ENCODE measurements around the gene CKS1B. TPM values are rescaled to one million over a fixed set of nuclear protein-coding genes. Genes with fewer than 3 reads are reported as not detected.

CKS1B gene
- total and polyA plus RNA-seq, 9 of the 15 experiments (the other 6 are each of a cell fraction or from before 2014, with no cell fraction given): 215 to 1,103 (median 460) TPM

- peak; percentile 26 for TF ChIP-seq HNRNPLL (IDR thresholded peaks at IDR 0.05; ENCODE audit: low read depth, low read length, poor library complexity, severe bottlenecking)
- TF ChIP-seq KLF16 (IDR thresholded peaks at IDR 0.05): peak; percentile 20; the same call in 1 of the 2 replicates
- no peak for TF ChIP-seq U2AF2 (optimal IDR thresholded peaks at IDR 0.05; ENCODE audit: low read depth, low read length)
- no peak for TF ChIP-seq PCBP2 (IDR thresholded peaks at IDR 0.05; ENCODE audit: low read depth, low read length, poor library complexity, severe bottlenecking)
- TF ChIP-seq ZBTB2 (IDR thresholded peaks at IDR 0.05): no peak
- peak; percentile 96 for TF ChIP-seq SP2 (IDR thresholded peaks at IDR 0.05; ENCODE audit: extremely low read depth, low read depth, low read length, poor library complexity, severe bottlenecking)
- no peak for TF ChIP-seq PRMT5 (CRISPR knock-in tag; IDR thresholded peaks at IDR 0.05)
- peak; percentile 36; the same call in 1 of the 2 replicates for TF ChIP-seq SOX6 (IDR thresholded peaks at IDR 0.05)
- TF ChIP-seq PHF20 (IDR thresholded peaks at IDR 0.05; ENCODE audit: partially characterized antibody): peak; percentile 67
- TF ChIP-seq ARID2 (IDR thresholded peaks at IDR 0.05): 0 out of 2 replicates have a peak, but pooled peaks have one; percentile 34
- TF ChIP-seq PYGO2 (tag; IDR thresholded peaks at IDR 0.05): peak; percentile 47; the same call in 1 of the 2 replicates
- TF ChIP-seq ZNF445 (CRISPR knock-in tag; IDR thresholded peaks at IDR 0.05; ENCODE audit: low read depth): no peak
- peak; percentile 77 for TF ChIP-seq NBN (IDR thresholded peaks at IDR 0.05; ENCODE audit: low read depth)
- TF ChIP-seq, protein P1, sequence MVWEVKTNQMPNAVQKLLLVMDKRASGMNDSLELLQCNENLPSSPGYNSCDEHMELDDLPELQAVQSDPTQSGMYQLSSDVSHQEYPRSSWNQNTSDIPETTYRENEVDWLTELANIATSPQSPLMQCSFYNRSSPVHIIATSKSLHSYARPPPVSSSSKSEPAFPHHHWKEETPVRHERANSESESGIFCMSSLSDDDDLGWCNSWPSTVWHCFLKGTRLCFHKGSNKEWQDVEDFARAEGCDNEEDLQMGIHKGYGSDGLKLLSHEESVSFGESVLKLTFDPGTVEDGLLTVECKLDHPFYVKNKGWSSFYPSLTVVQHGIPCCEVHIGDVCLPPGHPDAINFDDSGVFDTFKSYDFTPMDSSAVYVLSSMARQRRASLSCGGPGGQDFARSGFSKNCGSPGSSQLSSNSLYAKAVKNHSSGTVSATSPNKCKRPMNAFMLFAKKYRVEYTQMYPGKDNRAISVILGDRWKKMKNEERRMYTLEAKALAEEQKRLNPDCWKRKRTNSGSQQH (CRISPR knock-in tag; IDR thresholded peaks at IDR 0.05): peak; percentile 90
- peak; percentile 99 for TF ChIP-seq MBD2 (IDR thresholded peaks at IDR 0.05; ENCODE audit: borderline replicate concordance, low read depth)
- TF ChIP-seq TAF9B (IDR thresholded peaks at IDR 0.05; ENCODE audit: partially characterized antibody): peak; percentile 70
- TF ChIP-seq CGGBP1 (CRISPR knock-in tag; IDR thresholded peaks at IDR 0.05): peak; percentile 54; the same call in 1 of the 2 replicates
- TF ChIP-seq ARID4B (CRISPR knock-in tag; IDR thresholded peaks at IDR 0.05): peak; percentile 64
- TF ChIP-seq ZZZ3 (IDR thresholded peaks at IDR 0.05): peak; percentile 85
Observed at GRCh38 chr1:154982897-154983648, 8.6 kb downstream of the CKS1B start, which contains the start of gene FLAD1 (continued).
